Measurements from ENCODE around the gene CNFN.

- no peak for TF ChIP-seq CTCF (IDR thresholded peaks at IDR 0.05; ENCODE audit: low read length)
- no peak for TF ChIP-seq EZH2 (IDR thresholded peaks at IDR 0.05; ENCODE audit: borderline replicate concordance, low read length)
Observed at GRCh38 chr19:42367929-42368328, 22.2 kb downstream of the CNFN start.

Measured in OCI-LY1 (cell line).